GM12892 (cell line): ENCODE measurements around the gene RBM26.

Experiments used
- POLR2A ChIP-seq: IDR thresholded peaks from 2 replicates; pipeline ENCODE4 v1.6.1; 2011; ENCODE audit warnings: low read depth, low read length, control low read depth
- POLR2AphosphoS5 ChIP-seq: IDR thresholded peaks from 2 replicates; pipeline ENCODE4 v1.6.1; 2011; ENCODE audit warnings: low read depth, low read length, control low read depth

GRCh38 chr13:79289571-79289970, 116.5 kb downstream of the RBM26 start:
- TF ChIP-seq POLR2AphosphoS5, result no peak
- TF ChIP-seq POLR2A, result no peak
